B cell (primary cell): Measurements from ENCODE around the gene KRT14. TPM values are rescaled to one million over a fixed set of nuclear protein-coding genes. Genes with fewer than 3 reads are reported as not detected.

ENCODE experiments used
- ATAC-seq: fragments of 200-7000 bp; cut with Tn5 transposase; one replicate; pipeline ENCODE4 v1.10.0; 2021; ENCODE audit warnings: low read depth, mild to moderate bottlenecking, moderate number of reproducible peaks, moderate library complexity
- CTCF ChIA-PET: fragments of 350-600 bp; sonication (Branson Sonifier 250); formaldehyde crosslinking; loops from one replicate; lab custom pipeline; 2021; ENCODE audit warnings: antibody characterized with exemption, inconsistent platforms; lab: Charles Lee
- POLR2A ChIA-PET: fragments of 350-600 bp; sonication (Branson Sonifier 250); formaldehyde crosslinking; loops from one replicate; lab custom pipeline; 2021; ENCODE audit warnings: antibody characterized with exemption; lab: Charles Lee
- DNase-seq: peaks from one replicate; pipeline ENCODE4 v3.0.0; 2013
- H2AFZ ChIP-seq: 2 replicates; pipeline ENCODE4 v1.6.1; 2012; ENCODE audit warnings: mild to moderate bottlenecking, low read depth, low read length; ENCODE audit not compliant: insufficient read depth, poor library complexity, severe bottlenecking
- H3K27ac ChIP-seq, 2 donors: 1 replicate in 1 of 2; 2 replicates in 1 of 2; pipeline ENCODE4 v1.5.1; 2012 to 2013; ENCODE audit warnings: low read length in 2 of 2, mild to moderate bottlenecking in 2 of 2, moderate library complexity in 1 of 2
- H3K27me3 ChIP-seq, 4 experiments: fragments of 200-600 bp in 1 of 4; sonication (generic) in 1 of 4; replicated peaks in 1 of 4; 1 replicate in 2 of 4; 2 replicates in 2 of 4; pipeline versions ENCODE4 v1.6.1 to v1.7.0; 2013 to 2016; ENCODE audit warnings: low read length in 3 of 4, mild to moderate bottlenecking in 2 of 4, mixed read lengths in 1 of 4, moderate library complexity in 1 of 4; ENCODE audit not compliant: insufficient read depth in 4 of 4, control insufficient read depth in 3 of 4; ENCODE audit errors: control extremely low read depth in 1 of 4
- H3K36me3 ChIP-seq, 2 experiments: replicated peaks in 1 of 2; 1 replicate in 1 of 2; 2 replicates in 1 of 2; pipeline versions ENCODE4 v1.6.1 to v1.7.1; 2013; ENCODE audit warnings: low read length in 1 of 2; ENCODE audit not compliant: insufficient read depth in 2 of 2, control insufficient read depth in 1 of 2; ENCODE audit errors: control extremely low read depth in 1 of 2, extremely low read depth in 1 of 2
- H3K4me1 ChIP-seq, 2 donors: fragments of 200-600 bp in 1 of 2; sonication (generic) in 1 of 2; 1 replicate in 1 of 2; 2 replicates in 1 of 2; pipeline versions ENCODE4 v1.5.1 to v1.6.1; 2013 to 2017; ENCODE audit warnings: low read length in 2 of 2; ENCODE audit not compliant: control insufficient read depth in 2 of 2, insufficient read depth in 2 of 2
- H3K4me2 ChIP-seq: replicated peaks from 2 replicates; pipeline ENCODE3; 2012; ENCODE audit warnings: mild to moderate bottlenecking, low read depth, low read length; ENCODE audit not compliant: poor library complexity, severe bottlenecking
- H3K4me3 ChIP-seq, 5 experiments: fragments of 200-600 bp in 1 of 5; sonication (generic) in 1 of 5; 1 replicate in 3 of 5; 2 replicates in 2 of 5; pipeline versions ENCODE4 v1.5.1 to v1.7.0; 2011 to 2016; ENCODE audit warnings: low read length in 4 of 5, mild to moderate bottlenecking in 4 of 5, low read depth in 2 of 5, control low read depth in 1 of 5, moderate library complexity in 1 of 5; ENCODE audit not compliant: insufficient read depth in 1 of 5; ENCODE audit errors: control extremely low read depth in 1 of 5, extremely low read depth in 1 of 5
- H3K79me2 ChIP-seq: fragments of 200-600 bp; sonication (generic); one replicate; pipeline ENCODE4 v1.6.0; 2016; ENCODE audit warnings: low read length; ENCODE audit not compliant: control insufficient read depth, insufficient read depth
- H3K9ac ChIP-seq: fragments of 200-600 bp; sonication (generic); 2 replicates; pipeline ENCODE4 v1.6.1; 2017; ENCODE audit warnings: mild to moderate bottlenecking, low read length, moderate library complexity
- H3K9me3 ChIP-seq, 3 donors: one replicate each; pipeline versions ENCODE4 v1.6.1 to v1.7.1; 2013; ENCODE audit warnings: low read length in 2 of 3; ENCODE audit not compliant: control insufficient read depth in 2 of 3, insufficient read depth in 1 of 3; ENCODE audit errors: control extremely low read depth in 1 of 3
- H4K20me1 ChIP-seq: 2 replicates; pipeline ENCODE4 v1.6.0; 2012; ENCODE audit warnings: mild to moderate bottlenecking, low read length; ENCODE audit not compliant: insufficient read depth, control insufficient read depth, poor library complexity, severe bottlenecking
- H3K27ac Mint-ChIP-seq: one replicate; pipeline ENCODE4 v1.8.0; 2021; ENCODE audit warnings: mixed read lengths
- H3K27me3 Mint-ChIP-seq: one replicate; pipeline ENCODE4 v1.8.0; 2021; ENCODE audit warnings: mixed read lengths
- H3K4me1 Mint-ChIP-seq: one replicate; pipeline ENCODE4 v1.8.0; 2021; ENCODE audit warnings: mixed read lengths
- H3K4me3 Mint-ChIP-seq: one replicate; pipeline ENCODE4 v1.8.0; 2021; ENCODE audit warnings: mixed read lengths
- H3K9me3 Mint-ChIP-seq: one replicate; pipeline ENCODE4 v1.8.0; 2022; ENCODE audit warnings: mixed read lengths; ENCODE audit not compliant: insufficient read depth
- CTCF ChIP-seq: fragments of 200-600 bp; IDR thresholded peaks from one replicate; pipeline ENCODE4 v1.8.0; 2022; ENCODE audit warnings: antibody characterized with exemption, mild to moderate bottlenecking
- EZH2 ChIP-seq: IDR thresholded peaks from 2 replicates; pipeline ENCODE4 v1.6.1; 2012; ENCODE audit warnings: borderline replicate concordance, low read depth, mild to moderate bottlenecking, moderate library complexity, low read length; ENCODE audit not compliant: insufficient read depth, poor library complexity, severe bottlenecking
- WGBS: methylation state at CpG from one replicate; pipeline ENCODE4 v1.1.5; 2013; ENCODE audit warnings: missing lambda C conversion rate; ENCODE audit not compliant: insufficient coverage; 5-methylcytosine and 5-hydroxymethylcytosine counted together
- intact Hi-C: fragments of 100-400 bp; cut with micrococcal nuclease; formaldehyde crosslinking; loops from one replicate; pipeline ENCODE4 v1.10.0; 2022
- polyA plus RNA-seq: library from polyadenylated mRNA; depleted of rRNA; stranded (reverse); fragments of >200 nt; gene quantifications from 2 replicates; pipeline ENCODE4 v1.2.3, GENCODE V29; 2012
- total RNA-seq, 2 donors: library from RNA; stranded (reverse); fragments of 120-200 nt in 1 of 2; gene quantifications; 1 replicate in 1 of 2; 2 replicates in 1 of 2; pipeline versions ENCODE4 v1.2.3 to v1.2.4, GENCODE V29; 2013 to 2022

KRT14 gene
- total and polyA plus RNA-seq, 2 donors (not counting 1 experiment from before 2014, with no cell fraction given), result not detected

GRCh38 chr17:41633556-41634199, 47.0 kb upstream of the KRT14 start:
- Mint-ChIP-seq H3K9me3 (no peaks in the 10 kb centered on the region), H3K27ac (no peak overlapping the region)
- POLR2A ChIA-PET, result no interaction called here

More at GRCh38 chr17:41633556-41634199, 47.0 kb upstream of the KRT14 start:
- Mint-ChIP-seq H3K4me3 (no peak overlapping the region), H3K27me3 (no peaks in the 10 kb centered on the region), H3K4me1 (no peaks in the 10 kb centered on the region)
- peaks cover 0 to 2% (median 0%) of the 10 kb centered on the region in 4 experiments for H3K27me3 ChIP-seq
- H4K20me1 ChIP-seq, result no peaks in the 10 kb centered on the region
- H3K4me1 ChIP-seq, result no peaks in the 10 kb centered on the region
- DNase-seq, result no peak
- CTCF ChIA-PET, result no interaction called here
- H3K9ac ChIP-seq, result no peak overlapping the region
- no peaks in the 10 kb centered on the region for H3K36me3 ChIP-seq
- H3K4me3 ChIP-seq, result no peak overlapping the region
- no peak overlapping the region for H2AFZ ChIP-seq
- TF ChIP-seq CTCF (no peak), EZH2 (no peak)
- H3K79me2 ChIP-seq, result no peaks in the 10 kb centered on the region
- WGBS, result 87% methylated on average over 9 of the region's 14 CpGs
- H3K4me2 ChIP-seq, result no peak overlapping the region
- ATAC-seq, result no peak
- no peak overlapping the region for H3K27ac ChIP-seq
- intact Hi-C loops, result no loop called here
- no peaks in the 10 kb centered on the region for H3K9me3 ChIP-seq
